NCI-H2227 (cell line): ENCODE results near the gene DOK5.
A peak's percentile ranks its signal among the peaks of the same experiment; 100 is the strongest.

ENCODE experiments used
- DNase-seq: peaks from one replicate; lab custom pipeline; 2025; ENCODE audit not compliant: unreplicated experiment; lab: John Stamatoyannopoulos, UW

DOK5 gene

DNA sequence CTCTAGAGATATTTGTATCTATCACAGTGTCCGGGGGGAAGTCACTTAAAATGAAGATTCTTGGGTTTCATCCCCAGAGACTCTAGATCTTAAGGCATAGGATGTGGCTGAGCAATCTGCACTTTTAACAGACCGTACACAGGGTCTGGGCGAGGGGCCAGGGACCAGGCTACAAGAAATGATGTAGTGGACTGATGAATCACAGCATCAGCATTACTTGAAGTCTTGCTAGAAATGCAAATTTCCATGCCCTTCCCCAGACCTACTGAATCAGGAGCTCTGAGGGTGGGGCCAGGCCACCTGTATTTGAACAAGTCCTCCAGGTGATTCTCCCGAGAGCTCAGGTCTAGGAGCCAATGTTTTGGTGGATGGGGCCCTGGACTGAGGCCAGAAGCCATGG lies 168.4 kb downstream of the DOK5 start:
- no peak for DNase-seq

GRCh38 chr20:54645445-54646155 lies 170.2 kb downstream of the DOK5 start:
- DNase-seq, result no peak

GRCh38 chr20:54646156-54646517 lies 170.7 kb downstream of the DOK5 start:
- no peak for DNase-seq

DNA sequence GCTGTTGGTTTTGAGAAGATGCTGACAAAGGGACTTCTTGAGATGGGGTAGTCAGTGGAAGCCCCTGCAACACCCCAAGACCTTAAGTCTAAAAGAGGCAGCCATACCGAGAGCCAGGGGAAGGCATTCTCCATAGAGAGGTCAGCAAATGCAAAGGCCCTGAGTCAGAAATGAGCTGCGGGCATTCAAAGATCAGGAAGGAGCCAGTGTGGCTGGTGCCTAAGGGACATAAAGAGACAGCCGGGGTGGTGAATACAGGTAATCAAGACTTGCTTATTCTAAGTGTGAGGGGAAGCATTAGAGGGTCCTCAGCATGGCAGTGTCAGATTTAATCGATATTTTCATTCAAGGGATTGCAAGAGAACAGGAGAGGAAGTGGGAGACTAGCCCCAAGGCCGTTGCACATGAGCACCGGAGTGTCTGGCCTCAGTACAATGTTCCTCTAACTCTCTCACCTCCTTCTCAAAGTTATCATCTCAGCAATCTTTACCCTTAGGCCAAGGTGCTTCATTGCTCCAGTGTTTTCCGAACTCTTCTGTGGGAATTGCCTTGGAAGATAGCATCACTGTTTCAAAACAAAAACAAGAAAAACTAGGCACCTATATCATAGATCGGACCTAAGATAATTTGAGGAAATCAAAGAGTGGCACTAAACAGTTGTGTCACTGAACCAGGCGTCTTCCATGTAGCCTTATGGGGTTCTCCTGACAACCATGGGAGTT lies 173.2 kb downstream of the DOK5 start:
- no peak for DNase-seq

DNA sequence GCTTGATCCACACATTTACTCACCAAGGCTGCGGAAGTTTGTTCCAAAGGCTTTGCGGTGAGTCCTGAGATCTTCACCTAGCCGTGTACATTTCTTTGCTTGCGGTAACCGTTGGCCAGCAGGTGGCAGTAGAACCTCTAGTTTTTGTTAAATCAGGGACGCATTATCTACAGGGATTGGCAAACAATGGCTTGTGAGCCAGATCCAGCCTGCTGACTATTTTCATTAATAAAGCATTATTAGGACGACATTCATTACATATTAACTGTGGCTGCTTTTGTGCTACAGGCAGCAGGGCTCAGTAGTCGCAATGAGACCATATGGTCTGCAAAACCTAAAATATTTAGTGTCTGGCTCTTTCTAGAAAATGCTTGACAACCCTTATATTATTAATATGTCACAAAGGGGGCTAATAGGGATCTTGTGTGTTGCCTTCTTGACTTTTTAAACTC lies 174.1 kb downstream of the DOK5 start:
- peak; percentile 68 for DNase-seq

DNA sequence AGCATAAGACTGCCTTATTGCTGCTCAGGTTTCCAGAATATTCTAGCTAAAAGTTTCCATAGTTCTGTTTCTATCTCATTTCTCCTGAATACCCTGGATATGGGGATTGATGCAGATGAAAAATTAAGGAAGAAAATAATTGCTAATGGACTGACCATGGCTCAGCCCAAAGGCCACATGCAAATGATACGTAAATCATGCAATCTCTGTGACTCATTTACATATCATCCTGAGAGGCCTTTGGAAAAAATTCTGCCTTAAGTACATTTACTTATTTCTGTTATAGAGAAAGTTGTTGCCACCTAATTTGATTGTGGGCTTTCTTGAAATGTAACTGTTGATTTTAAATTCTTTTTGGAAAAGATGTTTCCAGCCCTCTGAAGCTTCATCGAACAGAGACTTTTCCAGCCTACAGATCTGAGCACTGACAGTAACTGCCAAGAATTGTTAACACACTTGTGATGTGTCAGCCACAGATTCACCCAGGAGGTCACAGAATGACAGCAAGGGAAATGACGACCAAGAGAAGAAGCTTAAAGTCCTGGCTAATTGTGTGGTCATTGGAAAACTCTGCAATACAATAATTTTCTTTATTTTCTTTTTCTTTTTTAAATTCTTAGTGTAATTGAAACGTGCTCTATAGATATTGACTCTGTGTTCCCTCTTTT lies 174.8 kb downstream of the DOK5 start:
- no peak for DNase-seq

DNA sequence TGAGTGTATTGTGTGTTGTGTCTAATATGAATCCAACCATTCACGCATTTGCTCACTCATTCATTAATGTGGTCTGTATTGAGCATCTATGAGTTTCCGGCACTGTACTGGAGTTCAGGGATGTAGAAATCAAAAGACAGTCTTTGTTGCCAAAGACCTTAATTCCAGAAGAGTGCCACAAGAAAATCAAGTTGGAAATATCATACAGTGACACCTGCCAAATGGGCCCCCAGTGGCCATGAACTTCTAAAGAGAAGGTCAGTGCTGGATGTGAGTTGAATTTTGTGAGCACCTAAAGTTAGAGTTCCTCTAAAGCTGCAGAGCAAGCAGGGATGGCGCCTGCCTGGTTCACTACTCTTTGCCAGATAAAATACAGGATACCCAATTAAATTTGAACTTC lies 175.9 kb downstream of the DOK5 start:
- DNase-seq, result no peak

GRCh38 chr20:54654450-54654849 lies 179.1 kb downstream of the DOK5 start:
- DNase-seq, result no peak

GRCh38 chr20:54657268-54657826 lies 182.0 kb downstream of the DOK5 start:
- no peak for DNase-seq

GRCh38 chr20:54658525-54658924 lies 183.1 kb downstream of the DOK5 start:
- DNase-seq, result no peak

DNA sequence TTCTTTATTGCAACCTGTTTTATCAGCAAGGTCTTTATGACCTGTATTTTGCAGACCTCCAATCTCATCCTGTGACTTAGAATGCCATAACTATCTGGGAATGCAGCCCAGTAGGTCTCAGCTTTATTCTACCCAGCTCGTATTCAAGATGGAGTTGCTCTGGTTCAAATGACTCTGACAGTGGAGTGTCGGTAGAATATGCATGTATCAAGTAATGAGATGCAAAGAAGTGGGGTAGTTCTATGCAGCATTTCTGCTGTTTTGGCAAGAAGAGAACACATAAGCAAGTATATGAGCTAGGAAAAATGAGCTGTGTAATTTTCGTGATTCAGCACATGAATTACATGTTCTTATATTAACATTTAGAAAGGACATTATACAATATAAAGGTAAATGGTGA lies 185.9 kb downstream of the DOK5 start:
- DNase-seq, result no peak

DNA sequence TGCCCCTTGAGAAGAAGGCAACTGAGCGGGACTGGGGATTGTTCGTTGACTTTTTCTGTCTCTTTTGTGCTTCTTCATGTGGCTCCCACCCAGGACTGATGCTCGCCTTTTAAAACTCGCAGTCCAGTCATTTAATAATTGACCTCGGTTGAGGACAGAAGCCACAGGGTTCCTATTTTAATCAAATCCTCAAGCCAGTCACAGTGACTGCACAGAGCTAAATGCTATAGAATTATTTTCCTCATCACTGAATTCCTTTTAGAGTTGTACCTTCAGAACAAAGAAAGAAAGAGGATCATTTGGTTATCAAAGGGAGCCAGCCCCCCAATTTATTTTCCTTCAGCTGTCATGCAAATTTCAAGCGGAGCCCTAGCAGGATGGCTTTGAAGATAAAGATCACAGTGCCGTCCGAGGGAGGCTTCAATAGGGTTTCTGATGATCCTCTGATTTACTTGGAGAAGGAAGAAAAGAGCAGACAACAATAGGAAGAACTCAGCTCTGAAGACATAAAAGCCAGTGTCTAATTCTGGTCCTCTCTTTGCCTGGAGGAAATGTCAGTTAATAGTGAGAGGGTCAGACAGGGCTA lies 186.6 kb downstream of the DOK5 start:
- no peak for DNase-seq

GRCh38 chr20:54665812-54666211 lies 190.4 kb downstream of the DOK5 start:
- DNase-seq, result no peak

- DNase-seq, result no peak
Observed at GRCh38 chr20:54668271-54669039, 193.1 kb downstream of the DOK5 start.

GRCh38 chr20:54669040-54669363 lies 193.6 kb downstream of the DOK5 start:
- no peak for DNase-seq

DNA sequence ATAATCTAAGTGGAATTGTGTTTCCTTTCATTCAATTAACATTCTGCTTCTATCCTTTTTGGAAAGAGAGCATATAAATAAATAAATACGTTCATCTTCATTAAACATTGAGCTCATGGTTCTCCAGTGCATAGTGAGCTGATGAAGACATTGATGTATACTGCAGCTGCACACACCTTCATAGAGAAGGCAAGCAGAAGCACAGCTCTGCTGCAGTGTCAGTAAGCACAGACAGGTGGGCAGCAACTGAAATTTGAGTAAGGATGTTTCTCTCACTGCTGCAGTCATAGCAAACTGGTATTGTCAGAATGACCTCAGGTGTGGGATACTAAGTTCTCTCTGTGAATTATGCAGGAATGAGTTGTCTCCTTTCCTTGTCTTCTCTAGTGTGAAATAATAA lies 202.9 kb downstream of the DOK5 start:
- DNase-seq, result no peak

- no peak for DNase-seq
Observed at GRCh38 chr20:54680439-54680838, 205.0 kb downstream of the DOK5 start.

- DNase-seq, result peak; percentile 8
Observed at GRCh38 chr20:54680872-54681619, 205.7 kb downstream of the DOK5 start.

DNA sequence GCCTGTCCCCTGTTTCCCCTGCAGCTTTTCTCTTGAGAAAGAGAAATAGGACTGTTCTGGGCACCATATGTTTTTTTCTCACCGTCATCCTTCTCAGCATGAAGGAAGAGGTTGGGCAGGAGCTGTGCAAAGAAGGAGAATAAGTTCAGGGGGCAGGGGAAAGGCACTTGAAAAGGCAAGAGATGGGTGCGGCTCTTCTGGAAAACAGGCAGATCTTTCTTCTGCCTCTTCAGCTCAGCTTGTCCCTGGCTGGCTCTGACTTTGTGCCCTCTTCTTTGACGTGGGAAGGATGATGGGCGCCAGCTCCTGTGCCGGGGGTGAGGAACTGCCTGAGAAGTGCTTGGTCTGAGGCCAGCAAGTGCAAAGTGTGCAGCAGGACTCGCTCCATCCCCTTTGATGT lies 206.5 kb downstream of the DOK5 start:
- DNase-seq, result no peak

DNA sequence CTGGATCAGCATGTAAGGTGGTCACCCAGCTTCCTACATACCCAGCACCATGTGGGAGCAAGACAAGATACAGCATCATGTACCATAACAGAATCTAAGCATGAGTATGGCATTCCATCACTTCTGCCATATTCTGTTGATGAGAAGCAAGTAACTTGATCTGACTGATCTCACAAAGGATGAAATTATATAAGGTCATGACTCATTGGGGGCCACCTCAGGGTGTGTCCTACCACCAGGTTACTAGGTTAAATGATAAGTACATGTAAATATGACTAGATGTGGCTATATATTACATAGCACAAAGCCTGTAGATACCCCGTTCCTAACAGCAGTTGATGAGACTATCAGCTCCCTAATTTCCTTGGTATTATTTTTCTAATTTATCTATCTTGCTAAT lies 213.1 kb downstream of the DOK5 start:
- no peak for DNase-seq
